ENCODE data around the gene ZNF354C. TPM values are rescaled to one million over a fixed set of nuclear protein-coding genes. Genes with fewer than 3 reads are reported as not detected.

The ZNF354C gene
- total RNA-seq, 4 donors from 2014 or later = 0.75 to 7.6 (median 2.9) TPM

DNA sequence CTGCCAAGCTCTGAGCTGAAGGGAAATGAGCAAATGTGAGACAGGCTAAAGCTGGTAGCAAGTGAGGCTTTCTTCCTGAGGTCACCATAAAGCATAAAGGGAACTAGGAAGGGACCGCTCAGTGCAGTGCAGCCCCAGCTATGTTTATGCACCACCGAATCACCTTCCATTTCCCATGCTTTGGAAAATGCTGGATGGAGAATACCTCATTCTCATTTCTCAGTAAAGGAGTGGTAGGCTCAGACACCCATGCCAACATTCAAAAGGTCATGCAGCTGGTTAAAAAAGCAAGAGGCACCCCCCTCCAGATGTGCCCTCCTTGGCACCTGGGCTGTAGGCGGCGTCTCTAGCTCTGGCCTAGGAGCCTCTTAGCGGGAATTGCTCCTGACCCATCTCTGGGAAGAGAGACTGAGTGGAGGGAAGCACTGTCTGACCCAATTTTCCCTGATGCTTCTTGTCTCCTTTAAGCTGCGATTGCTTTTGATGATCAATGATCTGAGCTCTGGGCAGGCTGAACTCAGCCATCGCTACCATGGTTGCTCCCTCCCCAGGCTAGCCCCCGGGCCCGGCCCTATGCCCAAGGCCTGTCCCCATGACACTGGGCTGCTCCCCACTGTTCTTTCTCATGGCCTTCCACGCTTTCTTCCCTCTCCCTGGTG, 58.7 kb downstream of the ZNF354C start:
- DNase-seq = no peak
- no peak for TF ChIP-seq POLR2A (IDR thresholded peaks at IDR 0.05)
- TF ChIP-seq, protein P1, sequence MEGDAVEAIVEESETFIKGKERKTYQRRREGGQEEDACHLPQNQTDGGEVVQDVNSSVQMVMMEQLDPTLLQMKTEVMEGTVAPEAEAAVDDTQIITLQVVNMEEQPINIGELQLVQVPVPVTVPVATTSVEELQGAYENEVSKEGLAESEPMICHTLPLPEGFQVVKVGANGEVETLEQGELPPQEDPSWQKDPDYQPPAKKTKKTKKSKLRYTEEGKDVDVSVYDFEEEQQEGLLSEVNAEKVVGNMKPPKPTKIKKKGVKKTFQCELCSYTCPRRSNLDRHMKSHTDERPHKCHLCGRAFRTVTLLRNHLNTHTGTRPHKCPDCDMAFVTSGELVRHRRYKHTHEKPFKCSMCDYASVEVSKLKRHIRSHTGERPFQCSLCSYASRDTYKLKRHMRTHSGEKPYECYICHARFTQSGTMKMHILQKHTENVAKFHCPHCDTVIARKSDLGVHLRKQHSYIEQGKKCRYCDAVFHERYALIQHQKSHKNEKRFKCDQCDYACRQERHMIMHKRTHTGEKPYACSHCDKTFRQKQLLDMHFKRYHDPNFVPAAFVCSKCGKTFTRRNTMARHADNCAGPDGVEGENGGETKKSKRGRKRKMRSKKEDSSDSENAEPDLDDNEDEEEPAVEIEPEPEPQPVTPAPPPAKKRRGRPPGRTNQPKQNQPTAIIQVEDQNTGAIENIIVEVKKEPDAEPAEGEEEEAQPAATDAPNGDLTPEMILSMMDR (IDR thresholded peaks at IDR 0.05) = no peak
- no peak for TF ChIP-seq POLR2AphosphoS5 (IDR thresholded peaks at IDR 0.05)
- no peak for TF ChIP-seq EP300 (IDR thresholded peaks at IDR 0.05; ENCODE audit: low read depth)
- in situ Hi-C loops (cut with MboI; ENCODE audit: low pct_ligation_motif_present in 1 of 4, low pct_unique_long_range_greater_than_20kb in 1 of 4, low sequenced_read_pairs in 3 of 4) (no loop called here), intact Hi-C loops (cut with DNase I; ENCODE audit: low total_unique reads) (no loop called here)
- Histone ChIP-seq H3K9me3 (peaks cover under 1 to 9% of the 10 kb centered on the region in 2 donors), H3K4me3 (no peak overlapping the region), H3K36me3 (no peaks in the 10 kb centered on the region), H3K27ac (no peak overlapping the region), H3K4me1 (no peaks in the 10 kb centered on the region), H3K27me3 (no peaks in the 10 kb centered on the region)
- 90% methylated on average over 10 of the region's 10 CpGs; no CpG with 5 or more reads in 1 of the 2 donors for WGBS, 2 donors (ENCODE audit: low coverage in 1 of 2)

DNA sequence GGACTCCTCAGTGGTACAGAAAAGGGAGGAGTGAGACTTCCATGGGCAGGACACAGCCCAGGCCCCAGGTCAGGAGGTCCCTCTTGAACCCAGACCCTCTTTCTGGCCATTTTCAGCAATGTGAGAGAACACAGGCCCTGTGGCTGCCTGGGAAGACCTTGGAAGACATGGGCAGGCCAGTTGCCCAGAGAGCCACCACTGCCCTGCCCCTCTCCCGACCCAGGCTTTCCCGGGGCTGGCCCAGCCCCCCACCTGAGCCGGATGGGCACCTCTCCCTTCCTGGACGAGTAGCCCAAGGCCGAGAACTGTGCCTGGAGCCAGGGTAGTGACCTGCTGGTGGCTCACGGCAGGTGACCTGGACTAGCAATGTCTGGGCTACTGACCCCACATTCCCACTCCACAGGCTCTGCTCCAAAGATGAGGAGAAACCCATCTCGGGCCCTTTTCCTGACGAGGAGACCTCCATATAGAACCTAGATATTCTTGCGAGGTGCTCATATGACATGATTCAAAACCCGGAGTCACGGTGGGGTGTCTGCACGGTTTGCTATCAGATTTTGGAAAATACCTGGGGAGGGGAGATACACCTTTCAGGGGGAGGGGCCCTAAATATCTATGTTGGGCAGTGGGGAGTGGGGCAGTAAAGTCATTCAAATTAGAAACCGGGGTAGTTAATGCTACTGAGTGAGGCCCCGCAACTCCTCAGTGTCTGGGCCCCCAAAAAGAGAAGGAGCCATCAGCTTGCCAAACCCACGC, 59.4 kb downstream of the ZNF354C start:
- no peak for DNase-seq
- H3K27me3 ChIP-seq = no peaks in the 10 kb centered on the region
- no peaks in the 10 kb centered on the region for H3K36me3 ChIP-seq
- TF ChIP-seq POLR2A (IDR thresholded peaks at IDR 0.05) (no peak), POLR2AphosphoS5 (IDR thresholded peaks at IDR 0.05) (no peak), EP300 (IDR thresholded peaks at IDR 0.05; ENCODE audit: low read depth) (no peak)
- TF ChIP-seq, protein P1 (IDR thresholded peaks at IDR 0.05) = no peak
- H3K27ac ChIP-seq = no peak overlapping the region
- H3K4me1 ChIP-seq = no peaks in the 10 kb centered on the region
- no peak overlapping the region for H3K4me3 ChIP-seq
- intact Hi-C loops (cut with DNase I; ENCODE audit: low total_unique reads) (no loop called here), in situ Hi-C loops (cut with MboI; ENCODE audit: low pct_ligation_motif_present in 1 of 4, low pct_unique_long_range_greater_than_20kb in 1 of 4, low sequenced_read_pairs in 3 of 4) (no loop called here)
- peaks cover 0 to 4% of the 10 kb centered on the region in 2 donors for H3K9me3 ChIP-seq
- WGBS, 2 donors (ENCODE audit: low coverage in 1 of 2) = 87 to 97% methylated on average over 9 to 13 of the region's 15 CpGs

DNA sequence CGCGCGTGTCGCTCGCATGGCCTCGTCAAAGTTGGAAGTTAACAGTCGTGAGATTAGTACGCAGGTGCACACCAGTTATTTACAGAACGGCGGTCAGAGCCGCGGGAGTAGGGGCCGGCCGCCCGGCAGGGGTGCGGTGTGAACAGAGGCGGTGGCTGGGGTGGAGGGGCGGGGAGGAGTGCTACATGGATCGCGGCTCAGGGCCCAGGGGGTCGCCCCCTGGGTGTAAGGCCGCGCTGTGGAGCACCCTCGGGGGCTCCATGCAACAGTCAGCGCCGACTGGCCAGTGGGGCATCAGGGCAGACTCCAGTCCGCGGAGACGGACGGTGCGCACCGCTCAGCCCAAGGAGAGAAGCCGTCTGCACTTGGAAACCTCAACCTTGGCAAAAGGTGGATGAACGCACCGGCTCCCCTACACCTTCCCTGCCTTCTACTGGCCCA, 60.3 kb downstream of the ZNF354C start:
- TF ChIP-seq EP300 (IDR thresholded peaks at IDR 0.05; ENCODE audit: low read depth) (no peak), POLR2A (IDR thresholded peaks at IDR 0.05) (no peak), POLR2AphosphoS5 (IDR thresholded peaks at IDR 0.05) (no peak)
- TF ChIP-seq, protein P1 (IDR thresholded peaks at IDR 0.05) = no peak
- intact Hi-C loops (cut with DNase I; ENCODE audit: low total_unique reads) (no loop called here), in situ Hi-C loops (cut with MboI; ENCODE audit: low pct_ligation_motif_present in 1 of 4, low pct_unique_long_range_greater_than_20kb in 1 of 4, low sequenced_read_pairs in 3 of 4) (no loop called here)
- DNase-seq = no peak
- WGBS, 2 donors (ENCODE audit: low coverage in 1 of 2) = 96 to 97% methylated on average over 11 to 35 of the region's 35 CpGs
- Histone ChIP-seq H3K27ac (no peak overlapping the region), H3K4me1 (no peaks in the 10 kb centered on the region), H3K4me3 (no peak overlapping the region), H3K9me3 (peaks cover 0 to 4% of the 10 kb centered on the region in 2 donors), H3K27me3 (no peaks in the 10 kb centered on the region), H3K36me3 (no peaks in the 10 kb centered on the region)

DNA sequence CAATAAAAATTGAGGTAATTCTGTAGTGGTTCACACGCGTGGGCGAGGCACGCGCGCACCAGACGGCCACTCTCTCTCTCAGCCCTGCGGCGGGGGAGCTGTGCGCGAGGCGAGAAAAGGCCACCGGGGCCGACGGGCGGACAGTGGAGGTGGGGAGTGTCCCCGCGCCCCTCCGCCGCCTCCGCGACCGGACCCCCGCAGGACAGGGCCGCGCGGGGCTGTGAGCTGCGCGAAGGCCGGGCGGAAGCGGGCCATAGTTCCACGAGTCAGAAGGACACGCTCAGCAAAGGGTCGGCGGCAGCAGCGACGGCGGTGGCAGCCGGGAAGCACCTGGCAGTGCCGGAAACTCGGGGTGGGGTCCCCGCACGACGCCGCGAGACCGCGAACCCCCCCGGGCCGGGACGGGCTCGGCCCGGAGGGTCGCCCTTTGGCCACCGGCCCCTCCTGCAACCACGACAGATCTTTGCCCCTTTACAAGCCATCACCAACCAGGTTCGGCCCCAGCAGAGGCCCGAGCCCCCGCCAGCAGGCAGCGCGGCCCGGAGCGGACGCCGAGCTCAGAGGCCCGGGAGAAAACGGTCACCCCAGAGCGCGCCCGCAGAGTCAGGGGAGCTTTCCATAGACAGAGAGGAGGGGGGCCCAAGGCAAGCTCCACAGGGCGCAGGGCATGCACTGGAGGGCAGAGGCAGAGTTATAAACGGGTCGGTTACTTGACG, 60.9 kb downstream of the ZNF354C start:
- H3K4me1 ChIP-seq = no peaks in the 10 kb centered on the region
- 95 to 97% methylated on average over 24 to 75 of the region's 75 CpGs for WGBS, 2 donors (ENCODE audit: low coverage in 1 of 2)
- no peak overlapping the region for H3K27ac ChIP-seq
- H3K4me3 ChIP-seq = no peak overlapping the region
- H3K36me3 ChIP-seq = no peaks in the 10 kb centered on the region
- in situ Hi-C loops (cut with MboI; ENCODE audit: low pct_ligation_motif_present in 1 of 4, low pct_unique_long_range_greater_than_20kb in 1 of 4, low sequenced_read_pairs in 3 of 4) = no loop called here
- intact Hi-C loops (cut with DNase I; ENCODE audit: low total_unique reads) = no loop called here
- H3K27me3 ChIP-seq = no peaks in the 10 kb centered on the region
- TF ChIP-seq POLR2AphosphoS5 (IDR thresholded peaks at IDR 0.05) (no peak), POLR2A (IDR thresholded peaks at IDR 0.05) (no peak), EP300 (IDR thresholded peaks at IDR 0.05; ENCODE audit: low read depth) (no peak)
- TF ChIP-seq, protein P1 (IDR thresholded peaks at IDR 0.05) = no peak
- DNase-seq = no peak
- H3K9me3 ChIP-seq = no peaks in the 10 kb centered on the region
